Ovary (tissue), 9 donors: ENCODE results near the gene KLHL18. TPM values are rescaled to one million over a fixed set of nuclear protein-coding genes. Genes with fewer than 3 reads are reported as not detected.

ENCODE experiments used
- DNase-seq, 5 donors: peaks; one replicate each; pipeline ENCODE4 v3.0.0-alpha.2; 2019 to 2020
- H3K27ac ChIP-seq, 2 donors: fragments of 200-600 bp; one replicate each; pipeline versions ENCODE4 v1.5.1 to v1.8.0; 2019 to 2022
- H3K27me3 ChIP-seq: fragments of 200-600 bp; one replicate; pipeline ENCODE4 v1.8.0; 2022
- H3K36me3 ChIP-seq: fragments of 200-600 bp; sonication (generic); one replicate; pipeline ENCODE4 v1.5.1; 2019
- H3K4me1 ChIP-seq: one replicate; pipeline ENCODE4 v1.8.1; 2013; ENCODE audit warnings: mild to moderate bottlenecking, moderate library complexity; ENCODE audit not compliant: insufficient read depth
- H3K4me3 ChIP-seq: fragments of 200-600 bp; sonication (generic); one replicate; pipeline ENCODE4 v1.5.1; 2017
- H3K9me3 ChIP-seq, 2 donors: fragments of 200-600 bp in 1 of 2; sonication (generic) in 1 of 2; one replicate each; pipeline versions ENCODE4 v1.5.1 to v1.8.1; 2013 to 2019; ENCODE audit warnings: mild to moderate bottlenecking in 1 of 2, moderate library complexity in 1 of 2
- EP300 ChIP-seq: sonication (generic); formaldehyde crosslinking; IDR thresholded peaks from one replicate; pipeline ENCODE4 v1.6.1; 2017; ENCODE audit warnings: antibody characterized with exemption
- POLR2A ChIP-seq: fragments of 450-650 bp; IDR thresholded peaks from one replicate; pipeline ENCODE4 v1.6.1; 2017; ENCODE audit warnings: antibody characterized with exemption, mild to moderate bottlenecking, moderate library complexity
- WGBS, 3 donors: extraction: QIAGEN DNeasy Blood & Tissue Kit in 1 of 3; methylation state at CpG; one replicate each; pipeline versions ENCODE4 v1.1.5 to v1.1.7; 2013 to 2017; 5-methylcytosine and 5-hydroxymethylcytosine counted together
- intact Hi-C, 4 donors: fragments of 100-400 bp; cut with DNase I; formaldehyde crosslinking; loops; one replicate each; pipeline versions ENCODE4 v1.11.0 to v1.15.1; 2022 to 2023
- polyA plus RNA-seq, 2 donors: library from polyadenylated mRNA; stranded (reverse); fragments of 200-250 nt in 1 of 2; fragments of 350-450 nt in 1 of 2; fragmentation: Illumina TruSeq in 1 of 2; extraction: RNeasy Lipid Tissue Mini Kit (QIAGEN cat#74804) in 1 of 2; gene quantifications; one replicate each; pipeline ENCODE4 v1.2.3, GENCODE V29; 2013 to 2014
- total RNA-seq, 7 donors: library from RNA; depleted of rRNA in 2 of 7; stranded (reverse); fragments of >200 nt in 2 of 7; fragmentation: NEBNext Ultra II Directional in 3 of 7; extraction: Animal tissue kit (Norgen Biotek cat#: 25700) in 3 of 7; gene quantifications; one replicate each; pipeline versions ENCODE4 v1.1.0 to v1.2.4, GENCODE V29; 2016 to 2023
- TF ChIP-seq, protein P1 (sequence below), 3 donors: fragments of 450-650 bp in 2 of 3; fragments of 200-600 bp in 1 of 3; IDR thresholded peaks; one replicate each; pipeline versions ENCODE4 v1.5.1 to v1.8.0; 2016 to 2022; ENCODE audit warnings: antibody characterized with exemption in 3 of 3, mild to moderate bottlenecking in 1 of 3
- donor health status: DM: no; HTN: no; CAD: no; lungs with moderate emphysema.
- donor health status: DM: no; HTN: no; CAD: no.
- donor health status: Bipolar disorder and iron deficiency.
- donor health status: DM: yes; HTN: yes; CAD: no.
- donor health status: DM: no; HTN: no; CAD: no.
- donor health status: DM: yes; HTN: yes; CAD: no.

KLHL18 gene
- total and polyA plus RNA-seq, 9 donors: 6.2 to 23.7 (median 13.5) TPM

- H3K4me1 ChIP-seq: no peaks in the 10 kb centered on the region
- no peak for DNase-seq
- no peak for TF ChIP-seq POLR2A
- 83 to 87% (median 83%) methylated on average over 5 of the region's 5 CpGs for WGBS, 3 donors
- no peaks in the 10 kb centered on the region for H3K27me3 ChIP-seq
- H3K4me3 ChIP-seq: no peak overlapping the region
- intact Hi-C loops: no loop called here
- H3K27ac ChIP-seq: no peak overlapping the region
- H3K9me3 ChIP-seq: no peaks in the 10 kb centered on the region
- H3K36me3 ChIP-seq: no peaks in the 10 kb centered on the region
Observed at GRCh38 chr3:47273564-47273963, 9.2 kb upstream of the KLHL18 start.

- DNase-seq: no peak
- H3K27me3 ChIP-seq: no peaks in the 10 kb centered on the region
- WGBS, 3 donors: 89 to 96% (median 93%) methylated on average over 2 of the region's 2 CpGs
Observed at GRCh38 chr3:47274652-47275051, 8.1 kb upstream of the KLHL18 start.

GRCh38 chr3:47276558-47276957 is 6.2 kb upstream of the KLHL18 start:
- Histone ChIP-seq H3K4me1 (peaks cover 2% of the 10 kb centered on the region), H3K27me3 (no peaks in the 10 kb centered on the region), H3K9me3 (no peaks in the 10 kb centered on the region), H3K27ac (no peak overlapping the region), H3K4me3 (no peak overlapping the region), H3K36me3 (no peaks in the 10 kb centered on the region)
- 57 to 69% (median 64%) methylated on average over 4 of the region's 4 CpGs for WGBS, 3 donors
- TF ChIP-seq POLR2A (no peak), EP300 (no peak)
- TF ChIP-seq, protein P1, sequence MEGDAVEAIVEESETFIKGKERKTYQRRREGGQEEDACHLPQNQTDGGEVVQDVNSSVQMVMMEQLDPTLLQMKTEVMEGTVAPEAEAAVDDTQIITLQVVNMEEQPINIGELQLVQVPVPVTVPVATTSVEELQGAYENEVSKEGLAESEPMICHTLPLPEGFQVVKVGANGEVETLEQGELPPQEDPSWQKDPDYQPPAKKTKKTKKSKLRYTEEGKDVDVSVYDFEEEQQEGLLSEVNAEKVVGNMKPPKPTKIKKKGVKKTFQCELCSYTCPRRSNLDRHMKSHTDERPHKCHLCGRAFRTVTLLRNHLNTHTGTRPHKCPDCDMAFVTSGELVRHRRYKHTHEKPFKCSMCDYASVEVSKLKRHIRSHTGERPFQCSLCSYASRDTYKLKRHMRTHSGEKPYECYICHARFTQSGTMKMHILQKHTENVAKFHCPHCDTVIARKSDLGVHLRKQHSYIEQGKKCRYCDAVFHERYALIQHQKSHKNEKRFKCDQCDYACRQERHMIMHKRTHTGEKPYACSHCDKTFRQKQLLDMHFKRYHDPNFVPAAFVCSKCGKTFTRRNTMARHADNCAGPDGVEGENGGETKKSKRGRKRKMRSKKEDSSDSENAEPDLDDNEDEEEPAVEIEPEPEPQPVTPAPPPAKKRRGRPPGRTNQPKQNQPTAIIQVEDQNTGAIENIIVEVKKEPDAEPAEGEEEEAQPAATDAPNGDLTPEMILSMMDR (IDR thresholded peaks at IDR 0.05): no peak
- intact Hi-C loops: no loop called here
- no peak for DNase-seq

More at GRCh38 chr3:47274652-47275051, 8.1 kb upstream of the KLHL18 start:
- Histone ChIP-seq H3K9me3 (no peaks in the 10 kb centered on the region), H3K4me1 (no peaks in the 10 kb centered on the region), H3K27ac (no peak overlapping the region), H3K4me3 (no peak overlapping the region), H3K36me3 (no peaks in the 10 kb centered on the region)
- TF ChIP-seq, protein P1 (IDR thresholded peaks at IDR 0.05): no peak
- TF ChIP-seq POLR2A: no peak
- no peak for TF ChIP-seq EP300
- intact Hi-C loops: no loop called here

GRCh38 chr3:47280519-47280918 is 2.2 kb upstream of the KLHL18 start:
- 88 to 94% (median 93%) methylated on average over 5 of the region's 5 CpGs for WGBS, 3 donors

DNA sequence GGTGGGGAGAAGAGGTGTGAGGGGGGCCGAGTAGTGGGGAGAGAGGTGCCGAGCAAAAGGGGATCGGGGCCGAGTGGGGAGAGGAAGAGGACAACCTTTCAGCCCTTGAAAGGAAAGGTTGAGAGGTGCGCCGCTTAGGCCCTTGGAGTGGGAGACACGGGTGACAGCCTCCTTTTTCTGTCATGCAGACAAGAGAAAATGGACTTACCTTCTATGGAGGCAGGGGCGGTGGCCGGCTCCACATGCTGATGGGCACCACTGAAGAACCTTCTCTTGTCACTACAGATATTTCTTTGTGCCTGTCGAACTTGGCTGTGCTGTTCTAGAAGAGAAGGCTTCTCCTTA is 421 bp downstream of the KLHL18 start:
- 0 to 2% (median 0%) methylated on average over 10 of the region's 10 CpGs for WGBS, 3 donors
- Histone ChIP-seq H3K9me3 (no peaks in the 10 kb centered on the region), H3K27ac (peak overlapping the region in 1 of 2 donors; percentile 77), H3K4me1 (peaks cover 9% of the 10 kb centered on the region), H3K4me3 (peak overlapping the region; percentile 80), H3K27me3 (no peaks in the 10 kb centered on the region), H3K36me3 (no peaks in the 10 kb centered on the region)
- TF ChIP-seq POLR2A (no peak), EP300 (no peak)
- TF ChIP-seq, protein P1 (IDR thresholded peaks at IDR 0.05): no peak
- intact Hi-C loops: no loop called here
- no peak for DNase-seq

More at GRCh38 chr3:47280519-47280918, 2.2 kb upstream of the KLHL18 start:
- DNase-seq: no peak
- Histone ChIP-seq H3K27ac (no peak overlapping the region), H3K4me3 (no peak overlapping the region), H3K4me1 (peaks cover 9% of the 10 kb centered on the region), H3K27me3 (no peaks in the 10 kb centered on the region), H3K9me3 (no peaks in the 10 kb centered on the region), H3K36me3 (no peaks in the 10 kb centered on the region)
- TF ChIP-seq POLR2A (no peak), EP300 (no peak)
- TF ChIP-seq, protein P1 (IDR thresholded peaks at IDR 0.05): no peak
- intact Hi-C loops: no loop called here
